Activated naive CD4-positive, alpha-beta T cell treated with anti-CD3 and anti-CD28 coated beads, Interleukin-2, amount 50 U/mL, for 24 hours (primary cell): ENCODE measurements around the gene ARHGAP26.
"Not testable (repeated sequence)": the region's sequence is repeated elsewhere in the genome, so short reads cannot be mapped to it uniquely, and the experiment has no call there.

Source experiments
- H3K27ac Mint-ChIP-seq: one replicate; pipeline ENCODE4 v1.8.0; 2021; ENCODE audit warnings: mild to moderate bottlenecking, mixed read lengths
- H3K27me3 Mint-ChIP-seq: one replicate; pipeline ENCODE4 v1.8.0; 2021; ENCODE audit warnings: mixed read lengths
- H3K36me3 Mint-ChIP-seq: one replicate; pipeline ENCODE4 v1.8.0; 2021; ENCODE audit warnings: mixed read lengths
- H3K4me1 Mint-ChIP-seq: one replicate; pipeline ENCODE4 v1.8.0; 2021; ENCODE audit warnings: mixed read lengths
- H3K4me3 Mint-ChIP-seq: one replicate; pipeline ENCODE4 v1.8.0; 2021; ENCODE audit warnings: mild to moderate bottlenecking, mixed read lengths
- H3K9me3 Mint-ChIP-seq: one replicate; pipeline ENCODE4 v1.8.0; 2021; ENCODE audit warnings: mixed read lengths

ARHGAP26 gene

GRCh38 chr5:143108498-143109128, 338.4 kb downstream of the ARHGAP26 start:
- H3K27me3 Mint-ChIP-seq: no peaks in the 10 kb centered on the region
- peaks cover 15% of the 10 kb centered on the region for H3K36me3 Mint-ChIP-seq
- H3K4me3 Mint-ChIP-seq: no peak overlapping the region
- H3K27ac Mint-ChIP-seq: no peak overlapping the region
- H3K4me1 Mint-ChIP-seq: no peaks in the 10 kb centered on the region
- H3K9me3 Mint-ChIP-seq: no peaks in the 10 kb centered on the region

GRCh38 chr5:143110591-143110990, 340.4 kb downstream of the ARHGAP26 start:
- no peak overlapping the region for H3K27ac Mint-ChIP-seq
- no peaks in the 10 kb centered on the region for H3K4me1 Mint-ChIP-seq
- peaks cover 18% of the 10 kb centered on the region for H3K36me3 Mint-ChIP-seq
- H3K27me3 Mint-ChIP-seq: no peaks in the 10 kb centered on the region
- no peaks in the 10 kb centered on the region for H3K9me3 Mint-ChIP-seq
- no peak overlapping the region for H3K4me3 Mint-ChIP-seq

- Mint-ChIP-seq H3K27me3 (no peaks in the 10 kb centered on the region), H3K27ac (no peak overlapping the region), H3K4me1 (no peaks in the 10 kb centered on the region), H3K36me3 (peaks cover 13% of the 10 kb centered on the region), H3K9me3 (no peaks in the 10 kb centered on the region), H3K4me3 (no peak overlapping the region)
Measured at GRCh38 chr5:143111799-143112198, 341.6 kb downstream of the ARHGAP26 start.

GRCh38 chr5:143113461-143113860, 343.3 kb downstream of the ARHGAP26 start:
- no peak overlapping the region for H3K27ac Mint-ChIP-seq
- no peak overlapping the region for H3K4me3 Mint-ChIP-seq
- no peaks in the 10 kb centered on the region for H3K9me3 Mint-ChIP-seq
- H3K4me1 Mint-ChIP-seq: no peaks in the 10 kb centered on the region
- H3K36me3 Mint-ChIP-seq: peaks cover 13% of the 10 kb centered on the region
- no peaks in the 10 kb centered on the region for H3K27me3 Mint-ChIP-seq

- H3K4me3 Mint-ChIP-seq: no peak overlapping the region
- H3K27me3 Mint-ChIP-seq: no peaks in the 10 kb centered on the region
- no peak overlapping the region for H3K27ac Mint-ChIP-seq
- H3K36me3 Mint-ChIP-seq: peaks cover 13% of the 10 kb centered on the region
- no peaks in the 10 kb centered on the region for H3K9me3 Mint-ChIP-seq
- no peaks in the 10 kb centered on the region for H3K4me1 Mint-ChIP-seq
Measured at GRCh38 chr5:143114481-143114880, 344.3 kb downstream of the ARHGAP26 start.

- H3K9me3 Mint-ChIP-seq: no peaks in the 10 kb centered on the region
- H3K4me1 Mint-ChIP-seq: no peaks in the 10 kb centered on the region
- H3K4me3 Mint-ChIP-seq: no peak overlapping the region
- peaks cover 14% of the 10 kb centered on the region for H3K36me3 Mint-ChIP-seq
- H3K27me3 Mint-ChIP-seq: no peaks in the 10 kb centered on the region
- no peak overlapping the region for H3K27ac Mint-ChIP-seq
Measured at GRCh38 chr5:143115381-143115780, 345.2 kb downstream of the ARHGAP26 start.

GRCh38 chr5:143116814-143117213, 346.6 kb downstream of the ARHGAP26 start:
- Mint-ChIP-seq H3K27me3 (no peaks in the 10 kb centered on the region), H3K27ac (no peak overlapping the region), H3K4me1 (no peaks in the 10 kb centered on the region), H3K36me3 (peaks cover 19% of the 10 kb centered on the region), H3K4me3 (no peak overlapping the region), H3K9me3 (no peaks in the 10 kb centered on the region)

- no peak overlapping the region for H3K27ac Mint-ChIP-seq
- no peaks in the 10 kb centered on the region for H3K9me3 Mint-ChIP-seq
- H3K4me1 Mint-ChIP-seq: no peaks in the 10 kb centered on the region
- no peak overlapping the region for H3K4me3 Mint-ChIP-seq
- no peaks in the 10 kb centered on the region for H3K27me3 Mint-ChIP-seq
- H3K36me3 Mint-ChIP-seq: peaks cover 17% of the 10 kb centered on the region
Measured at GRCh38 chr5:143117821-143118220, 347.6 kb downstream of the ARHGAP26 start.

GRCh38 chr5:143118222-143118621, 348.0 kb downstream of the ARHGAP26 start:
- Mint-ChIP-seq H3K4me1 (no peaks in the 10 kb centered on the region), H3K27me3 (no peaks in the 10 kb centered on the region), H3K36me3 (peaks cover 19% of the 10 kb centered on the region), H3K27ac (no peak overlapping the region), H3K9me3 (no peaks in the 10 kb centered on the region), H3K4me3 (no peak overlapping the region)

GRCh38 chr5:143118818-143119217, 348.6 kb downstream of the ARHGAP26 start:
- peaks cover 19% of the 10 kb centered on the region for H3K36me3 Mint-ChIP-seq
- H3K27ac Mint-ChIP-seq, H3K27me3 Mint-ChIP-seq, H3K4me3 Mint-ChIP-seq, H3K4me1 Mint-ChIP-seq, H3K9me3 Mint-ChIP-seq: not testable (repeated sequence)

GRCh38 chr5:143119291-143119769, 349.2 kb downstream of the ARHGAP26 start:
- Mint-ChIP-seq H3K4me3 (no peak overlapping the region), H3K27me3 (no peaks in the 10 kb centered on the region), H3K4me1 (no peaks in the 10 kb centered on the region), H3K9me3 (no peaks in the 10 kb centered on the region), H3K27ac (no peak overlapping the region), H3K36me3 (peaks cover 19% of the 10 kb centered on the region)

- H3K27me3 Mint-ChIP-seq: no peaks in the 10 kb centered on the region
- no peaks in the 10 kb centered on the region for H3K9me3 Mint-ChIP-seq
- H3K4me1 Mint-ChIP-seq: no peaks in the 10 kb centered on the region
- no peak overlapping the region for H3K27ac Mint-ChIP-seq
- no peak overlapping the region for H3K4me3 Mint-ChIP-seq
- peaks cover 18% of the 10 kb centered on the region for H3K36me3 Mint-ChIP-seq
Measured at GRCh38 chr5:143119881-143120341, 349.7 kb downstream of the ARHGAP26 start.

- H3K27ac Mint-ChIP-seq: no peak overlapping the region
- no peaks in the 10 kb centered on the region for H3K9me3 Mint-ChIP-seq
- peaks cover 16% of the 10 kb centered on the region for H3K36me3 Mint-ChIP-seq
- no peaks in the 10 kb centered on the region for H3K27me3 Mint-ChIP-seq
- no peak overlapping the region for H3K4me3 Mint-ChIP-seq
- H3K4me1 Mint-ChIP-seq: no peaks in the 10 kb centered on the region
Measured at GRCh38 chr5:143120460-143121134, 350.4 kb downstream of the ARHGAP26 start.

- Mint-ChIP-seq H3K27me3 (no peaks in the 10 kb centered on the region), H3K4me3 (no peak overlapping the region), H3K4me1 (no peaks in the 10 kb centered on the region), H3K36me3 (peaks cover 16% of the 10 kb centered on the region), H3K27ac (no peak overlapping the region), H3K9me3 (no peaks in the 10 kb centered on the region)
Measured at GRCh38 chr5:143121135-143121475, 350.9 kb downstream of the ARHGAP26 start.

- Mint-ChIP-seq H3K36me3 (peaks cover 18% of the 10 kb centered on the region), H3K4me1 (no peaks in the 10 kb centered on the region), H3K27me3 (no peaks in the 10 kb centered on the region), H3K27ac (no peak overlapping the region), H3K4me3 (no peak overlapping the region), H3K9me3 (no peaks in the 10 kb centered on the region)
Measured at GRCh38 chr5:143124593-143124992, 354.4 kb downstream of the ARHGAP26 start.

GRCh38 chr5:143126174-143127019, 356.2 kb downstream of the ARHGAP26 start:
- Mint-ChIP-seq H3K4me1 (no peaks in the 10 kb centered on the region), H3K9me3 (no peaks in the 10 kb centered on the region), H3K27me3 (no peaks in the 10 kb centered on the region), H3K4me3 (no peak overlapping the region), H3K36me3 (peaks cover 8% of the 10 kb centered on the region), H3K27ac (no peak overlapping the region)
